Measurements from ENCODE around the gene TNRC6B. TPM values are rescaled to one million over a fixed set of nuclear protein-coding genes. Genes with fewer than 3 reads are reported as not detected.
A peak's percentile ranks its signal among the peaks of the same experiment; 100 is the strongest.

The TNRC6B gene
- polyA plus RNA-seq, 1 donor from 2014 or later, result 7.6 TPM

- H3K79me2 ChIP-seq (replicated peaks; ENCODE audit: insufficient read depth, low read length), result peaks cover 17% of the 10 kb centered on the region
- no peak overlapping the region for H2AFZ ChIP-seq (ENCODE audit: low read depth, low read length)
- H3K9me3 ChIP-seq (ENCODE audit: low read length), result no peaks in the 10 kb centered on the region
- H4K20me1 ChIP-seq (ENCODE audit: insufficient read depth), result no peaks in the 10 kb centered on the region
- no peaks in the 10 kb centered on the region for H3K36me3 ChIP-seq (ENCODE audit: insufficient read depth, low read length)
- no peak overlapping the region for H3K27ac ChIP-seq (ENCODE audit: low read length)
- peak overlapping the region; percentile 91 for H3K4me3 ChIP-seq (ENCODE audit: low read length)
- TF ChIP-seq SMC3 (conservative IDR thresholded peaks at IDR 0.05; ENCODE audit: poor library complexity), result no peak
- TF ChIP-seq REST (IDR thresholded peaks at IDR 0.05; ENCODE audit: borderline replicate concordance), result no peak
- TF ChIP-seq POLR2AphosphoS5 (IDR thresholded peaks at IDR 0.05), result no peak
- TF ChIP-seq CTCF (IDR thresholded peaks at IDR 0.05; ENCODE audit: poor library complexity, severe bottlenecking), result no peak
- no peak for TF ChIP-seq TAF1 (IDR thresholded peaks at IDR 0.05; ENCODE audit: low read depth)
- no peak for TF ChIP-seq EP300 (conservative IDR thresholded peaks at IDR 0.05; ENCODE audit: poor library complexity, severe bottlenecking)
- TF ChIP-seq MXI1 (conservative IDR thresholded peaks at IDR 0.05; ENCODE audit: poor library complexity, severe bottlenecking), result no peak
- no peak for TF ChIP-seq EZH2 (IDR thresholded peaks at IDR 0.05; ENCODE audit: borderline replicate concordance, insufficient read depth, low read length, poor library complexity, severe bottlenecking)
- no peak for TF ChIP-seq RAD21 (conservative IDR thresholded peaks at IDR 0.05)
- no peaks in the 10 kb centered on the region for H3K9me2 ChIP-seq (ENCODE audit: insufficient read depth, low read length)
- H3K27me3 ChIP-seq (ENCODE audit: insufficient read depth, low read depth, low read length), result no peaks in the 10 kb centered on the region
- H3K4me2 ChIP-seq (ENCODE audit: low read length), result peak overlapping the region; percentile 89
- peak overlapping the region; percentile 74 for H3K9ac ChIP-seq (ENCODE audit: low read length)
- H3F3A ChIP-seq (ENCODE audit: insufficient read depth, low read length, poor library complexity, severe bottlenecking), result no peaks in the 10 kb centered on the region
Observed at GRCh38 chr22:40347300-40347699, 169.6 kb downstream of the TNRC6B start.

DNA sequence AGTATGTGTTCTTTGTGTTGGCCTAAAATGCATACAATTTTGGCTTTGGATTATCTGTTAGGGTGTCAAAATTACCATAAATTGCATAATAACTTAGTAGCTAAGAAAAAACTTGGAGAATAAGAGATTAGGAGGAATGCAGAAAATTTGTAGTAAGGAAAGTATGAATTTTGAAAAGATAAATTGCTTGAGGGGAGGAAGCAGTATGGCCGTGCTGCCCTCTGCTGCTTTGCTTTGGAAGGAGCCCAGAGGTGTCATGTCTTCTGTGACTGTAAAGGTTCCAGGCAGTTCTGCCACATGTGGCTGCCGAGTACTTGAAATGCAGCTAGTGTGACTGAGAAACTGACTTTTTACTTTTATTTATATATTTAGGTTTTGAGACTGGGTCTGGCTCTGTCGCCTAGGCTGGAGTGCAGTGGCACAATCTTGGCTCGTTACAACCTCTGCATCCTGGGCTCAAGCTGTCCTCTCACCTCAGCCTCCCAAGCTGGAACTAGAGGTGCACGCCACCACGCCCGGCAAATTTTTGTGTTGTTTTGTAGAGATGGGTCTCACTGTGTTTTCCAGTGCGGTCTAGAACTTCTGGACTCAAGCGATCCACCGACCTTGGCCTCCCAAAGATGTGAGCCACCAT lies 170.4 kb downstream of the TNRC6B start:
- Histone ChIP-seq H3K27ac (ENCODE audit: low read length) (no peak overlapping the region), H3K9me3 (ENCODE audit: low read length) (no peaks in the 10 kb centered on the region), H3K79me2 (replicated peaks; ENCODE audit: insufficient read depth, low read length) (peaks cover 17% of the 10 kb centered on the region), H3K36me3 (ENCODE audit: insufficient read depth, low read length) (no peaks in the 10 kb centered on the region), H4K20me1 (ENCODE audit: insufficient read depth) (no peaks in the 10 kb centered on the region), H3K9me2 (ENCODE audit: insufficient read depth, low read length) (no peaks in the 10 kb centered on the region), H3K9ac (ENCODE audit: low read length) (no peak overlapping the region), H3K4me2 (ENCODE audit: low read length) (peak overlapping the region; percentile 89), H3F3A (ENCODE audit: insufficient read depth, low read length, poor library complexity, severe bottlenecking) (no peaks in the 10 kb centered on the region), H3K27me3 (ENCODE audit: insufficient read depth, low read depth, low read length) (no peaks in the 10 kb centered on the region), H2AFZ (ENCODE audit: low read depth, low read length) (no peak overlapping the region), H3K4me3 (ENCODE audit: low read length) (peak overlapping the region; percentile 91)
- TF ChIP-seq TAF1 (IDR thresholded peaks at IDR 0.05; ENCODE audit: low read depth) (no peak), EZH2 (IDR thresholded peaks at IDR 0.05; ENCODE audit: borderline replicate concordance, insufficient read depth, low read length, poor library complexity, severe bottlenecking) (no peak), POLR2AphosphoS5 (IDR thresholded peaks at IDR 0.05) (no peak), RAD21 (conservative IDR thresholded peaks at IDR 0.05) (peak; percentile 83), REST (IDR thresholded peaks at IDR 0.05; ENCODE audit: borderline replicate concordance) (no peak), MXI1 (conservative IDR thresholded peaks at IDR 0.05; ENCODE audit: poor library complexity, severe bottlenecking) (no peak), EP300 (conservative IDR thresholded peaks at IDR 0.05; ENCODE audit: poor library complexity, severe bottlenecking) (no peak), CTCF (IDR thresholded peaks at IDR 0.05; ENCODE audit: poor library complexity, severe bottlenecking) (peak; percentile 80), SMC3 (conservative IDR thresholded peaks at IDR 0.05; ENCODE audit: poor library complexity) (peak; percentile 82)

Data from neural cell (in vitro differentiated cells).